ENCODE data around the gene SCN3A.

The SCN3A gene

DNA sequence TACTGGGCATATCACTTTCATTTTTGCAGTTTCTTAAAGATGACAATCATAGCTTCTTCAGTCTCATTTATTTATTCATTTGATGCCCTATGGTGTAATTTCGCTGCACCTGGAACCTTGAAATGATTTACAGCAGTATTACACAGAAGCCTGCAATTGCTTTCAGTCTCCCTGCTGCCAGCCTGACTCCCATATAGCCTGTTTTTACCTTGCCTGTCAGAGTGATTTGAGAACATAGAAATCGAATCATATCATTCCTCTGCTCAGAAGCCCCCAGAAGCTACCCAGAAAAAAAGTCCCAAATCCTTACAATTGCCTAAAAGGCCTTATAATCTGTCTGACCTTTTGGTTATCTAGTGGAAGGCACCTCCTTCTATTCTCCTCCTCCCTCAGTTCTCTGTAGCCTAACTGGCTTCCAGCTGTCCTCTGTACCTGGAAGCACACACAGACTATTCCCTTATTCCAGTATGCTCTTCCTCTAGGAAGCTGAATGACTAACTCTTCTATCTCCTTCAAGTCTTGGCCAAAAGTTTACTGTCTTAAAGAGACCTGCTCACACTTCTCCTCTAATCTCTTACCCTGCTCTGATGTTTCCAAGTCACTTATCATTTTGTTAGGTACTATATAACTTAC lies 12.6 kb downstream of the SCN3A start:
- DNase-seq (ENCODE audit: low spot score): no peak

DNA sequence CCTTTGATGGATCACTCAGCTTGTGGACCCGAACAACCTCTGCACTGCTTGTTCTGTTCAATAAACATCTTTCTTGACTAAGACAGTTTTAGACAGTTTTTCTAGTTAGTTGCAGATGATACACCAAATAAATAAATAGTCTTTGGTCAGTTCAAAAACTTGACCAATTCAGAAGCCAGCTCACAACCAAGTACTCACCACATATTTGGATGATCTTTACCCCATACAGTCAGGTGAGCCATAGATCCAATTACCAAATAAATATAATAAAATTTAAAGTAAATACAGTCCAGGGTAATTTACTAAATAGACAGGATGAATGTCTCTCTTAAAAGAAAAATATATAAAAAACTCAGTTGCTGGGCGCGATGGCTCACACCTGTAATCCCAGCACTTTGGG lies 18.2 kb downstream of the SCN3A start:
- no peak for DNase-seq (ENCODE audit: low spot score)

DNA sequence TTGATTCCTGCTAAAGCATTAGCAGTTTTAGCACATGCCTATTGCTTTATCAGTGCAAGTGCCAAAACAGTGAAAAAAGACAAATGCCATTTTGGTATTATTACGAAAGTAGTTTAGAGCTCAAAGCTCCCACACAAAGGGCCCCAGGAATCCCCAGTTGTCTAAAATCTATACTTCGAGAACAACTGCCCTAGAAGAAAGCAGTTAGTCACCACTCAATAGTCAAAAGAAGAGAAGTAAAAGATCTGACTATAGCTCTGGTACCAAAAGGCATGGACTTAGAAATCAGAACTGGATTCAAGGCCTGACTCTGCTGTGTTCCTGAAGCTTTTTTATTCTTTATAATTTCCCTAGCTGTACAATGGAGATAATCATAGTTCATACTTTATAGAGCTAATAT lies 21.8 kb downstream of the SCN3A start:
- no peak for DNase-seq (ENCODE audit: low spot score)

DNA sequence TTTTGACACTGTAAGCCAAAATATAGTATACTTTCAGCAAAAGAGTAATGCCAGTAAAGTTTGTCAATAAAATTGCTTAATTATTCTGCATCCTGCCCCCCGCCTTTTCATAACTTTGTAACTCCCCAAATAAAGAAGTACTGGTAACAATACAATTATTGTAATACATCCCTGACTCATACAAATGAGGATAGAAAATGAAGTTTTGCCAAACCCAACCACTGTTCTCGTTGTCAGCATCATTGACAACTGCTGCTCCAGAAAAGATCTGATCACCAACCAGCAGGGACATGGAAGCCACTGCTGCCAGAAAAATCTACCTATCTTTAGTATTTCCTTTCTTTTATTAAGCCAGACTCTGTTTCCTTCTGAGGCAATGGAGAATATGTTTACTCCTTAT lies 27.1 kb downstream of the SCN3A start:
- DNase-seq (ENCODE audit: low spot score): no peak

DNA sequence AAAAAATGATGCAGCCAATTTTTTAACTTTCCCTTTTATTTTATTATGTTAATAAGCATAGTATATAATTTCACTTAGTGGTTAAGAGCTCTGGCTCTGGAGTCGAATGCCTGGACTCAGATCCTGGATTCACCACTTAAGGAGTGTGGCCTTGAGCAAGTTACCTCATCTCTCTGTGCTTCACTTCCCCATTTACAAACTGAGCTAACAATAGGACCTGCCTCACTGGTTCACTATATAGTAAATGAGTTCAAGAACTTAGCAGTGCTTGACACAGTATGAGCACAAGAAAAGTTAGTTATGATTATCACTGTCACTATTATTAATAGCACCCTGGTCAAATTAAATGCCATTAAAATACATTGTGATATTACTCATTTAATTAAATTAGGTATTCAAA lies 30.6 kb downstream of the SCN3A start:
- DNase-seq (ENCODE audit: low spot score): no peak

DNA sequence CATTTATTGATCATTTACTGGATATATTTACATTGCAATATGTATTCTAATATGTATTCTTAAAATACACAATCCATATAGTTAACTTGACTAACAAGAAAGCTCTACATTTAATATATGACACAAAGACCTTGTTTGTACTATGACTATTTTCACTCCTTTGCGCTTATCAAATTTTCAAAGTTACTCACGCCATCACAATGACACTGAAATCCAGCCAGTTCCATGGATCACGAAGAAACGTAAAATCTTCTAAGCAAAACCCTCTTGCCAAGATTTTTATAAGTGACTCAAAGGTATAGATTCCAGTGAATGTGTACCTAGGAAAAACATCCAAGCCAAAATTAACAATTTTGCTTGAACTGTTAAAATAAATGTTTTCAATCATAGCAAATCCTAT lies 39.6 kb downstream of the SCN3A start:
- DNase-seq (ENCODE audit: low spot score): no peak

DNA sequence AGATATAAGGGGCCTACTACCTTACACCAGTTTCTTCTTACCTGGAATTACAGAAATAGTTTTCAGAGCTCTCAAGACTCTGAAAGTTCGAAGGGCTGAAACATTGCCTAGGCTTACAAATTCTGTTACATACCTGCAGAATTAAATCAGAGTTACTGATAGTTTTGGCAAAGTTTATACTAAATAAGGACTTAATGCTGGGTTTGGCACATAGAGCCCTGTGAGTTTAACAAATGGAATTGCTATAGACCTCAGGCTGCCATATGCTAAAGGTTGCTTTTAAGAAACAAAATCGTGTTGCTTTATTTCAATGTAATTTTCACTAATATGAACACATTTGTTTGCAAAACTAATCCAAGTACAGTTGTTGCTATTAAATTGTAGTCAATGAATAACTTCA lies 40.1 kb downstream of the SCN3A start:
- DNase-seq (ENCODE audit: low spot score): no peak

DNA sequence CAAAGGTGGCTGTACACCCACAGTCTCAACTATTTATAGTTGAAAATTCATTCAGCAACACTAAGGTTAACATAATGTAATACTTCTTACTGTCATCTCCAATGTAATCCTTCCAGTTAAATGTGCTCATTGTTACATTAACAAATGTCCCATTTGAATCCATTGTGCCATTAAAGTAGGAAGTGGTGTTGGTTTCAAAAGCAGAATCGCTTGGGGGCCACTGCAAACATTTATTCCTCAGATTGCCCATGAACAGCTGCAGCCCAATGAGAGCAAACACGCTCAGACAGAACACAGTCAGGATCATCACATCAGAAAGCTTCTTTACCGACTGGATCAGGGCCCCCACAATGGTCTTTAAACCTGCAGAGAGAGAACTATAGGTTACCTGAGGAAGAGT lies 41.4 kb downstream of the SCN3A start:
- no peak for DNase-seq (ENCODE audit: low spot score)

DNA sequence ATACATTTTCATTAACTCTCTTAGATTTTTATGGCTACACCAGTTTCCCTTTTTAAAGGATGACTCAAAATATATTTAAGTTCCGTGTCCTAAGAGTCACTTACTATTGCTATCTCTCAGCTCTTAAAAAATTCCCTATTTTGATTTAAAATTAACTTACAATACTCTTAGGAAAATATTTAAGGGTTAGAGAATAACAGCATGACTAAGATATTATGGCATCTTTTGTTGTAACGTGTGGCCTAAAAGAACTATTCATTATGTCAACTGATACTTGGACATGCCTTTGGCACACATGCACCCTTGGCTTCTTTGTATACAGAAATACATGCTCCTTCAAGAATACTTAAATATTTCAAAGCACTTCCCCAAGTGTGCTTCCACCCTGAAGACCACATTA lies 42.3 kb downstream of the SCN3A start:
- peak; percentile 2 for DNase-seq (ENCODE audit: low spot score)

DNA sequence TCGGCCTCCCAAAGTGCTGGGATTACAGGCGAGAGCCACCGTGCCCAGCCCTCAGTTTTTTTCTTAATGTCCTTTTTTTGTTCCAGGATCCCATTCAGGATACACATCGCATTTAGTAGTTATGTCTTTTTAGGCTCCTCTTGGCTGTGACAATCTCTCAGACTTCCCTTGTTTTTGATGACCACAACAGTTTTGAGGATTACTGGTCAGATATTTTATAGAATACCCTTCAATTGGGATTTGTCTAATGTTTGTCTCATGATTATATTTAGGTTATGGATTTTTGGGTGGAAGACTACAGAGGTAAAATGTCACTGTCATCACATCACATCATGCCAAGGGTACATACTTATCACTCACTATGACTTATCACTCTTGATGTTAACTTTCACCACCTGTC lies 46.7 kb downstream of the SCN3A start:
- DNase-seq (ENCODE audit: low spot score): no peak

DNA sequence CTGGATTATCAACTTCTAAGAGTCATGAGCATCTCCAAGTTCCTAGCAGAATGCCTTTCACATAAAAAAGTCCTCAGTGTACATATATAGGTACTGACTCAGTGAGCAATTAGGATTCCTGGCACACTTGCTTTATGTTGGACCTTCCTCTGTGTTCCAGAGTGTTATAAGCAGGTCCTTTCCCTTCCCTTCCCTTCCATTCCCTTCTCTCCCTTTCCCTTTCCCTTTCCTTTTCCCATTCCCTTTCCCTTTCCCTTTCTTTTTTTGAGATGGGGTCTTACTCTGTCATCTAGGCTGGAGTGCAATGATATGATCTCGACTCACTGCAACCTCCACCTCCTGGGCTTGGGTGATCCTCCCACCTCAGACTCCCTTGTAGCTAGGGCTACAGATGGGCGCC lies 48.7 kb downstream of the SCN3A start:
- no peak for DNase-seq (ENCODE audit: low spot score)

DNA sequence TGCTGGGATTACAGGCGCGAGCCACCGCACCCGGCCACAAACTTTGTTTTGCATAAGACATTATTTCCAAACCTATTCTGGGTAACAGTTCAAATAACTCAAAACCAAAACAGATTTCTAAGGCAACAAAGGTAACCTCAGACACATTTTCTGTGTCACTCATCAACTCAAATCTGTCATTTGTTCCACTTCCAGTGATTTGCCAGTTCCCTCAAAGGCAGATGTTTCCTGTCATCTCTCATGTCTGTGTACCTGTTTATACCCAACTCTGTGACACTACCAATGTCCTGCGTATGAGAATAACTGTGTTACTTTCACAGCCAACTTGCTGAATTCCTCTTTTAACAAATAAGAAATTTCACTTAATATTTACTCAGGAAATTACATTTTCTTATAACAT lies 54.4 kb downstream of the SCN3A start:
- DNase-seq (ENCODE audit: low spot score): no peak

DNA sequence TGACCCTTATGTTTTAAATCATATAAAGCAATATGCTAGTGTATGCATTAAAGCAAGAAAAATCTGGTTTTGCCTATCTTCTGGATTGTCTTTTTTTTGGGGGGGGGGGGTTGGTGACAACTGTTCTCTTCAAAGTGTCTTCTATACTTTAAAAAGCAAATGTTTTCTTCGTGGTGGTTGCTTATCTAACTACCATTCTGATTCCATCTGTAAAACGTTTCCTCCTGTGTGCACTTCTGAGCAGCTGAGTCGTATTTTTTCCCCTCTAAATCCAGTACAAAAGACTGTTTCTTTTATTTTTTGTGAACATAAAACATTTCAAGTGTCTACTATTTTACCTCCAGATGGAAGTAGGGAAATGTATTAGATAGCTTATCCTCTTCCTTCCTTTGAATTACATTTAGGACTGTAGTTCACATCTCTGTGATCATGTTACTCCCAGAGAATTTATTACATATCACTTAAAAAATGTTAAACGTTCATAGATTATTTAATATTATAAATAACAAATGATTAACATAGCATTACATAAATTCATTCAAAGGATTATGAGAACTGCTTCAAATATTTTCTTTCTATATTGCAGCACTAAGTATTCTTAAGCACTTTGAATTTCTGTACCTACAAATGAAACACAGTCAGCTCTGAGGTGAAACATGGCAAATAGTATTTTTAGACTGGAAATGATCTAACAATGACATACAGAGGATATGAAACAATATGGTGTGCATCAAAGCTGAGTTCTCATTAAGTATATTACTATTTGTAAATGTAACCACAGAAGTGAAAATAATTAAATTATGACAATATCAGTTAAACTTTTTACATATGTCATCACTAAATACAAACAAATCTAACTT lies 56.4 kb downstream of the SCN3A start:
- DNase-seq (ENCODE audit: low spot score): no peak

DNA sequence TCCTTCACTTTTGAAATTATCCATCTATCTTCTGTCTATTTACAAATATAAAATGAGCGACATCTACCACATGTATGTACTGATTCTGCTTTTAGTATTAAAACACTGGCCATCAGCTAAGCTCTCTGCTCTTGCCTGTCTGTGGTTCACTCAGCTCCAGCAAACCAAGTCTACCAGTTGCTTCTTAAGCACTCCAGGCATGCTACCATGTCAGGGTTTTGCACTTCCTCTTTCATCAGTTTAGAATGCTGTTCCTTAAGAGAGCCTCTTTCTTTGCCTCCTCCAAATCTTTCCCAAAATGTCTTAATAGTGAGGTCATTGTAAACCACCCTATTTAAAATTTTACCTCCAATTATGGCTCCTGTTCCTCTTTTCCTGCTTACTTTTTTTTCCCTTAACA lies 59.5 kb downstream of the SCN3A start:
- no peak for DNase-seq (ENCODE audit: low spot score)

DNA sequence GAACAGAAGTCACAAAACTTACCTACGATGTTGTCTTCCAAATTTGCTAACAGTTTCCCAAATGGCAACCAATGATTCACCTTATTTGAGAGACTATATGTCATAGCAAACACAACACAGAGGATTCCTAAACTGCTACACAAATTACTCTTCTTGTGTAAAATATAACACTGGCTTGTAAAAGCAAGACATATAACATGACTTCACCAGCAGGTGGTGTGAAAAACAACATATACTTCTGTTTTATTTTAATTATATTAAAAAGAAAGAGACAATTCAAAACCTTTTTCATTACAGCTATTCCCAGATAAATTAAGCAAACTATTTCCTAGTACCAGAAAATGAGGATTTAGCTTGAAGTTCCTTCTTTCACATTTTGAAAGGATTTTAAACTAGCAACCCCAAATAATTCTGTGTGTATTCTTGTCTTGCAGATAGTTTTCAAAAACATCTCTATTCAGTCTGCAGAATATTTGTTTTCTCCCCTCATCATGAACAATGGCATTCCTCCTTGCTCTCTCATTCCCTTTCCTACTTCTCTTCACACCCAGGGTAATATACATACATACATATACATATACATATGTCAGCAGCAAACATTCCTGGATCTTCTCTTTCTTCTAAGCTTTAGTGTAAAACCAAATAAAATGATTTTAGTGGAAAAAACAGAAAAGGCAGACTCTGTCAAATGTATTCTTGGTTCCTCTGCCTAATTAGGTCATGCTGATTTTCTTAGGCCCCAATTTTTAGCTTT lies 62.1 kb downstream of the SCN3A start:
- DNase-seq (ENCODE audit: low spot score): no peak

DNA sequence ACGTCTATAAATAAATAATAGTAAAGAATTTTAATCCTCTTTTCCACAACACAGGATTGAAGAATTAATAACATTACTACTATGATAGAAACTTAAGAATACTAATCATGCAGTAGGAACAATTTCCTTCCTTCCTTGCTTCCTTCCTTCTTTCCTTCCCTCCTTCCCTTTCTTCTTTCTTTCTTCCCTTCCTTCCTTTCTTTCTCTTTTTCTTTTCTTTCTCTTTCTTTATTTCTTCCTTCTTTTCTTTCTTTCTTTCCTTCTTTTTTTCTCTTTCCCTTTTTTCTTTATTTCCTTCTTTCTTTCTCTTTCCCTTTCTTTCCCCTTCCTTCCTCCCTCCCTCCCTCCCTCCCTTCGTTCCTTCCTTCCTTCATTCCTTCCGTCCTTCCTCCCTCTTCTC lies 77.6 kb downstream of the SCN3A start:
- DNase-seq (ENCODE audit: low spot score): no peak

DNA sequence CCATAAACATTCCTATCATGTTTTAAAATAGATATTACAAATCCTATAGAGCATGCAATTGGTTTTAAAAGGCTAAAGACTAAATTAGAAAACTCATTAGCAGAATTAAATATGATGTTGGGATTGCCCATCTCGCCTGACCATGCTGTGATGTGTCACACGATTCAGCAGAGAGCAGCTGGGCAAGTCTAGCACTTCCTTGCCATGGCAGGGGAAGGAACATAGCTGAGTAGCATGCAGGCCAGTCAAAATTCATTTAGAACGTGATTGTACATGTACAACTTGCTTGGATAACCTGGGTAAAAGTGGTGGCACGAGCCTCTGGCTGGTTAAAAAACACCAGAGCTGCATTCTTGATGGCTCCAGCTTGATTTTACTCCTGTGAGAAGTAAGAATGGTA lies 81.3 kb downstream of the SCN3A start:
- DNase-seq (ENCODE audit: low spot score): no peak

DNA sequence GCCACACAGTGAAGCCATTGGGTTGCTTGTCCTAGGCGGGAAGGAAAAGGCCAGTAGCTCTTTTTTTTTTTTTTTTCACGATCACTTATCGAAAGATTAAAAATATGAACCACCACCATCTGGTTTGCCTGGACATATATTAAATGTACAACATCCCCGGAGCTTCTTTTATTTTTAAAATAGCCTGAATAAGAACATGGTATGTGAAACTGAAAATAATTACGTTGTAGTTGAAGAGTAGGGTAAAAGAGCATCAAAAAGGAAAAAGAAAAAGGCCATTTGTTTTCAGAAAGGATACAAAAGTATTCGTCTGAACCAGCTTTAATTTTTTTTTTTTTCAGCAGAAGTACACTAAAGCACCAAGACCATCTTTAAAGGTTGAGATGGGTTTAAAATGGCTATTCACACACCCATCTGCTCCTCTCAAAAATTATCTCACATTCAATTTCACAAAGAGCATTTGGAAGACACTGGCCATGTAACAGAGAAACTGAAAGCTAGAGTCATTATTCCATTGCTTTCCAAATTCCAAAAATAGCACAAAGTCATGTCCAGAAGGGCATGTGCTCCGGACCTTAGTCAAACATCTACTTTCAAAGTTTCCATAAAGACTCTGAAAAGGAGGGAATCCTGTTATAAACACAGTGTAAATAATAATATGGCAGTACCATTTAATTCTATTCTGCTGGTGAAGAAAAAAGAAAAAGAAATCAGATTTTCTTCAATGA lies 82.9 kb downstream of the SCN3A start:
- no peak for DNase-seq (ENCODE audit: low spot score)

DNA sequence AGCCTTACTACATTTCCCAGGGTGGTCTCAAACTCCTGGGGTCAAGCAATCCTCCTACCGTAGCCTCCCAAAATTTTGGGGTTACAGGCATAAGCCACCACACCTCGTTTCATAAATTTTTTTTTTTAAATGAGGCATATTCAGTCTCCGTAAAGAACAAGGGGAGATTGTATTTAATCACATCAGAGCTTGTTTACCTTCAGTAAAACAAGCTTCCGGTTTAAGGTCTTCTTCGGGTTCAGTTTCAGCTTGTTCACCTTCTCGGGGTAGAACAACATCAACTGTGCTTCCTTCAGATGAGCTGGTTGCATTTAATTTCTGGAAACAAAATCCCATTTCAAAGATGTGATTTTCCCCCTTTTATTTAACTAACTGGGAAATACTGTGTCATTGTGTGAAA lies 88.6 kb downstream of the SCN3A start:
- no peak for DNase-seq (ENCODE audit: low spot score)

DNA sequence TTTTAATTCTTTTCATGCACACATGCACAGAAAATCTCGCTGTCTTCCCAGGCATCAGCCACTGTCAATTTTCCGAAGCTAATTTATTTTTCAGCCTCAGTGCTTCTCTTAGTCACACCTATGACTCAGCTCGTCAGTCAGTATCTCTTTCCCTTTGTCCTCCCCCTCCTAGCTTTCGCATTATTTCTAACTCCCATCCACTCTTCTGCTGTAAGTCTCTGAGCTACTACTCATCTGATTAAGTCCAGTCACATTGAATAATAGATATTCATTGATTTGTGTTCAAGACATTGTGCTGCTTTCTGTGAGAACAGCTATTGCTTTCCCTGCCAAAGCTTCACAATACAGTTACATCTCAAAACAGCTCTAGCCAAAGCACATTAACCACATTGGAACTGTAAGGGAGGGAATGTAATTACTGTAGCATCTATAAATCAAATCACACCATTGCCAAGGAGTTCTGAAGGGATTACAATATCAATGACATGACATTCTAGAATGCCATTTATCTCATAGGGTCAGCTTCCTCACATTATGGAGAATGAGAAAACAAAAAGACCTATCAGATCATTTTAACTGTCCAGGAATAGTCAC lies 89.4 kb downstream of the SCN3A start:
- no peak for DNase-seq (ENCODE audit: low spot score)

DNA sequence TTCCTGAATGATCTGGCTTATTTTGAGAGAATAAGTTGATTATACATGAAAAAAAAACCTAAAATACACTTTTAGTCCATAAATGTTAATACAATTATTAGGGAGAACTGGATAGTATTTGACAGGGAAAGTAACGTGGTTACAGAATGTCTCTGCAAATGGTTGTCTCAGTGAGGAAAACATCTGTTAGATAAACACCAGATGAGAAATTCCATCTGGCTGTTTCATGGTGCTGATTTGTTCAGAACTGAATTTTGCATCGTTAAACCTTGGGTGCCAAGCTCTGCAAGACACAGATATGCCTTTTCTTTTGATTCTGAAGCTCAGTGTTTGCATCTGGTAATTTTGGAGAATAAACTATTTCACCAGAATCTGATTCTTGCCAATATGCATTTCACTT lies 90.4 kb downstream of the SCN3A start:
- no peak for DNase-seq (ENCODE audit: low spot score)

DNA sequence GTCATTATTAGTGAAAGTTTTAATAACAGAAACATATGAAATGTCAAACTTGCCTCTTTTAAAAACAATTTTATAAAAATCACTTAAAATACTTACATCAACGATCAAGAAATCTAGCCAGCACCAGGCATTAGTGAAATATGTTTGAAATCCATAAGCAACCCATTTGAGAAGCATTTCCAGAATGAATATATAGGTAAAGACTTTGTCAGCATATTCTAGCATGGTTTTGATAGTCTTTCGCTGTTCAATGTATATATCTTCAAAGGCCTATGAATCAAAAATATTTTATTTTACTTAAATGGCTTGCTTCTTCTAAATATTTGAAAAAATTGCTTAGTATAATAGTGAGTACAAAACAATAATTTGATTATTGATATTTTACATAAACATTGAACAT lies 91.1 kb downstream of the SCN3A start:
- DNase-seq (ENCODE audit: low spot score): no peak
